Dermis microvascular lymphatic vessel endothelial cell (primary cell): ENCODE results near the gene FCRL3. TPM values are rescaled to one million over a fixed set of nuclear protein-coding genes. Genes with fewer than 3 reads are reported as not detected.
"Not testable (repeated sequence)": the region's sequence is repeated elsewhere in the genome, so short reads cannot be mapped to it uniquely, and the experiment has no call there.

ENCODE experiments used
- DNase-seq, 2 donors: peaks; one replicate each; pipeline versions ENCODE4 v3.0.0 to v3.0.0-alpha.2; 2010; ENCODE audit warnings: low read depth in 2 of 2
- total RNA-seq: library from RNA; depleted of rRNA; stranded (reverse); fragments of >200 nt; gene quantifications from 2 replicates; pipeline ENCODE4 v1.2.1, GENCODE V29; 2014

Gene FCRL3, protein sequence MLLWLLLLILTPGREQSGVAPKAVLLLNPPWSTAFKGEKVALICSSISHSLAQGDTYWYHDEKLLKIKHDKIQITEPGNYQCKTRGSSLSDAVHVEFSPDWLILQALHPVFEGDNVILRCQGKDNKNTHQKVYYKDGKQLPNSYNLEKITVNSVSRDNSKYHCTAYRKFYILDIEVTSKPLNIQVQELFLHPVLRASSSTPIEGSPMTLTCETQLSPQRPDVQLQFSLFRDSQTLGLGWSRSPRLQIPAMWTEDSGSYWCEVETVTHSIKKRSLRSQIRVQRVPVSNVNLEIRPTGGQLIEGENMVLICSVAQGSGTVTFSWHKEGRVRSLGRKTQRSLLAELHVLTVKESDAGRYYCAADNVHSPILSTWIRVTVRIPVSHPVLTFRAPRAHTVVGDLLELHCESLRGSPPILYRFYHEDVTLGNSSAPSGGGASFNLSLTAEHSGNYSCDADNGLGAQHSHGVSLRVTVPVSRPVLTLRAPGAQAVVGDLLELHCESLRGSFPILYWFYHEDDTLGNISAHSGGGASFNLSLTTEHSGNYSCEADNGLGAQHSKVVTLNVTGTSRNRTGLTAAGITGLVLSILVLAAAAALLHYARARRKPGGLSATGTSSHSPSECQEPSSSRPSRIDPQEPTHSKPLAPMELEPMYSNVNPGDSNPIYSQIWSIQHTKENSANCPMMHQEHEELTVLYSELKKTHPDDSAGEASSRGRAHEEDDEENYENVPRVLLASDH
- total RNA-seq, result not detected in 2 replicates

DNA sequence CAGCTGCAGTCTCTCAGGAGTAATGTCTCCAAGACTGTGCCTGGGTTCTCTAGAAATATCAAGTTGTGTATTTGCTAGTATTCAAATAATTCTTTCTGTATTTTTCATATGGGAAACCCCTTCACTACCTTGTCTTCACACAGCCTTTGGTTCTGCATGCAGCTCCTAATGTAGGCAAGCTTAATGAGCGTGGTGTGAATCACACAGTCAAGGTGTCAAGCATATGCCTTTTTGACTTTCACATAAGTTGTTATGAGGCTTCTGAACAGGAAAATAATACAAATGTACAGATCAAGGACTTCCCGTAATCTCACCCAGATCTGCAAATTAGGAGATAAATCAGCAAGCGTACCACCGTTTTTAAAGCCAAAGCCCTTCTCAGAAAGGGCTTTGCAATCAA lies at the start of gene FCRL3:
Gene FCRL3, minus strand, starts transcription at position 38 of the 400 bp plus-strand sequence. CDS start 280 bp downstream, outside the sequence.
- no peak for DNase-seq

DNA sequence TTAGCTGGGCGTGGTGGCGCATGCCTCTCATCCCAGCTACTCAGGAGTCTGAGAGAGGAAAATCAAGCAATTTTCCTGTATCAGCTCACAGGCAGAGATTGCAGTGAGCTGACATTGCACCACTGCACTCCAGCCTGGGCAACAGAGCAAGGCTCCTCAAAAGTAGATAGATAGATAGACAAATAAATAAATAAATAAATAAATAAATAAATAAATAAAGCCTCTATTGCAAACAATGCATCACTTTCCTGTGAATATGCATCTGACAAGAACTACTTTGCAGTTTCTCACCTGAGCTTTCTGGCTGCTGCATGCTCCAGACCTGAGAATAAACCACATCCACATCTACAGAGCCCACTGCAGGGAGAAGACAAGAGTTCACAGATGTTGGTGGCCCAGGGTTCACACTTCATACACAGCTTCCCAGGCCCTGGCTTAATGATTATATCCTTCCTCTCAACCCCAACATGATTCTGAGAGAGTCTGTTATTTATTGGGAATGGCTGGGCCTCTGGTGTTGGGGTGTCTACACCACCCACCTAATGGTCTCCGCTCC lies 47.8 kb upstream of the FCRL3 start:
- DNase-seq, result no peak

DNA sequence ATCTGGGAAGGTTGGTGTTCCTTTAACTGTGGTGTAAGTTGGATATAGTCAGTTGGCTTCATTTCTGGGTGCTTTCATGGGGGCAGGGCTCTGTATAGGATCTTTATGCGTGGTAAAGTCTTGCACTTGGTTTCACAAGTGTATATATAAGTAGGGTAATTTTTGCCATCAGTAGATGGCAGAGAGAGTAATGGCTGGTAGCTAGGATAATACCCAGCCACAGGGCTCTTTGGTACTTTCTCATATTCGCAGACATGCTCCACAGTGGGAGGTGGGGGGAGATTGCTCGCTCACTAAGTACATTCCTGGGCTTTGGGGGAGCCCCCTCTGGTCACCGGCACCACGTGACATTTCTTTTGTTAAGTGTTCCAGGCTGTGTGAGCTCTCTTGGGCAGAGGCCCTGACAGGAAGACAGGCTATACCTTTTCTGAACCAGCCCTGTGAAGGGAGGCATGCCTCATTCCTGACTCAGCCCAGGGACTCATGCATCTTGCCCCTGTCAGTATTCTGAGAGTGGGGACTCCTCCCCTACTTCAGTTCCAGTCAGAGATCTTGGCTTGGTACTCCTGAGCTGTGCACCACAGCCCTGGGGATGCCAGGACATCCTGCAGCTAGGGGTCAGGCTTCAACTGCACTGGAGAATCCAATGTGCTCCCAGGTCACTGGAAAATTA lies 38.8 kb upstream of the FCRL3 start:
- no peak for DNase-seq

DNA sequence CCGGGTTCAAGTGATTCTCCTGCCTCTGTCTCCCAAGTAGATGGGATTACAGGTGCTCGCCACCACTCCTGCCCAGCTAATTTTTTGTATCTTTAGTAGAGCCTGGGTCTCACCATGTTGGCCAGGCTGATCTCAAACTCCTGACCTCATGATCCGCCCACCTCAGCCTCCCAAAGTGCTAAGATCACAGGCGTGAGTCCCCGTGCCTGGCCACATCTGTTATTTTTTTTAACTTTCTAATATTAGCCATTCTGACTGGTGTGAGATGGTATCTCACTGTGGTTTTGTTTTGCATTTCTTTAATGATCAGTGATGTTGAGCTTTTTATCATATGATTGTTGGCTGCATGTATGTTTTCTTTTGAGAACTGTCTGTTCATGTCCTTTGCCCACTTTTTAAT lies 35.4 kb upstream of the FCRL3 start:
- DNase-seq, result not testable (repeated sequence)

DNA sequence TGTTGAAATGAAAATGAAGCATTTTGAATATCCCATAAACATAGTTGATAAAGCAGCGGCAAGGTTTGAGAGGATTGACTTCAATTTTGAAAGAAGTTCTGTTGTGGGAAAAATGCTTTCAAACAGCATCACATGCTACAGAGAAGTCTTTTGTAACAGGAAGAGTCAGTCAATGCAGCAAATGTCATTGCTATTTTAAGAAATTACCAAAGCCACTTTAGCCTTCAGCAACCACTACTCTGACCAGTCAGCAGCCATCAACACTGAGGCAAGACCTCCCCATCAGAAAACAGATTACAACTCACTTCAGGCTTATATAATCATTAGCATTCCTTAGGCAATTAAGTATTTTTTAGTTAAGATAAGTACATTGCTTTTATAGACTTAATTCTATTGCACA lies 33.8 kb upstream of the FCRL3 start:
- DNase-seq, result no peak

DNA sequence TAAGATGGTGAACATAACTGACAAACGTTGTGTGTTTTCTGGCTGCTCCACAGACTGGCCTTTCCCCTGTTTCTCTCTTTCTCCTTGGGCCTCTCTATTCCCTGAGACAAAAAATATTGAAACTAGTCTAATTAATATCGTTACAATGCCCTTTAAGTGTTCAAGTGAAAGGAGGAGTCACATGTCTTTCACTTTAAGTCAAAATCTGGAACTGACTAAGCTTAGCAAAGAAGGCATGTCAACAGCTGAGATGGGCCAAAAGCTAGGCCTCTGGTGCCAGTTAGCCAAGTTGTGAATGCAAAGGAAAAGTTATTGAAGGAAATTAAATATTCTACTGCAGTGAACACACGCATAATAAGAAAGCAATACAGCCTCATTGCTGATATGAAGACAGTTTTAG lies 32.2 kb upstream of the FCRL3 start:
- DNase-seq, result no peak

DNA sequence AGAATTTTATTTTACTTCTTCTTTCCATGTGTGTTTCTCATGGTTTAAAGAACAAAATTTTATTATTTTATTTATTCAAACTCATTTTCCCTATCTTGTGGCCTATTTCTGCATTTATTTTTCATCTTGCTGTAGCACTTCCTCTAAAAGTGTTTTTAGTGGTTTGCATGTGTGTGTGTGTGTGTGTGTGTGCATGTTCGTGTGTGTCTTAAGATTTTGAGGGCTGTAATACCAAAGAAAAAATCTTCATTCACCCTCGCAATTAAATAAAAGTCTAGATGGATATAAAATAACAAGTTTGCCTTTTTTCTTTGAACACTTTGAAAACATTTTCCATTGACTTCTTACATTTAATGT lies 24.6 kb upstream of the FCRL3 start:
- DNase-seq, result no peak

DNA sequence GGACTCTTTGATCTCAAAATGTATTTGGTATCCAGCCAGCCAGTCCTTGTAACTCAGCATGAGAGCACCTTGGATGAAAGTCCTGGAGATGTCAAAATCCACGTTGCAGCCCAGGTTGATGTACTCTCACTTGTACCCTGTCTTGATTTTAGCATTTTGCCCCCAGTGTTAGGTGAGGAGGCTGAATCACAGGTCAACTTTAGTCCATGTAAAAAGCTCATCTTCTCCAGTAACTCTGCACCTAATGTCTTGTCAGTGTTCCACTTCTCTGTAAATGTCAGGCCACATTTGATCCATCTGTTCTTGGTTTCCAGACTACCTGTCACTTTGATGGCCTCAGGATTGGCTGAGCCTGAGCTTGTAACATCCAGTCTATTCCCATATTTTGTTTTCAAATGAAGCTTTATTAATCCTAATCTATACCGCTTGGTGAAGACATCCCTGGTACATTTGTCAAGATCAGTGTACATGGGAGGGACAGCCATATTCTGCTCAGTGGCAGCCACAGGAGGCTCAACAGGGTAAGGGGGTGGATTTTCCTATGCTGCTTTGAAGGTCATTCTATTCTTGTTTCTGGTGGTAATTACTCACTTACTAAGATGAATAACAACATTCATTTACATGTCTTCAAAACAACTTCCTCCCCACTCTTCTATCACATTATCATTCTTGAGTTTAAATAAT lies 24.1 kb upstream of the FCRL3 start:
- no peak for DNase-seq

DNA sequence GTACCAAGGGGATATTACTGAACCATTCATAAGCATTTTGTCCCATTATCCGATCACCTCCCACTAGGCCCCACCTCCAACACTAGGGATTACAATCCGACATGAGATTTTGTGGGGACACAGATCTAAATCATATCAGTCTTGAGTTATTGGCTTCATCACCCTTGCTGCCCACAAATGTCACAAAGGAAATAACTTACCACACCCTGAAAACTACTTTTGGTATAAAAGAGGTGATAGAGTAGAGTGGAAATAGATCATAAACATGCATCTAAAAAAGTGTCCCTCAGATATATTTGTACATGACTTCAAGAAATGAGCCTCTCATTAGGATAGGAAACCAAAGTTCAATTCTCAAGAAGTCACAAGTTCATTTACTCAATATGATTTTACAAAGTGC lies 22.6 kb upstream of the FCRL3 start:
- DNase-seq, result no peak

DNA sequence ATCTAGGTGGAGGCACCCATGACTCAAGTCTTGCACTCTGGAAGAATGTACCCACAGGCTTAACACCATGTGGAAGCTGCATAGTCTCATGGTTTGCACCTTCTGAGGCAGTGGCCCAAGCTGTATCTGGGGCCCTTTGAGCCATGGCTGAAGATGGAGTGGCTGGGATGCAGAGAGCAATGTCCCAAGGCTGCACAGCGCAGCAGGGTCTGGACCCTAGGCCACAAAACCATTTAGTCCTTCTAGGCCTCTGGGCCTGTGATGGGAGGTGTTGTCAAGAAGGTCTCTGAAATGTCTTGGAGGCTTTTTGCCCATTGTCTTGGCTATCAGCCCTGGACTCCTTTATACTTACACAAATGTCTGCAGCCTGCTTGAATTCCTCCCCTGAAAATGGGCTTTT lies 21.4 kb upstream of the FCRL3 start:
- DNase-seq, result no peak

DNA sequence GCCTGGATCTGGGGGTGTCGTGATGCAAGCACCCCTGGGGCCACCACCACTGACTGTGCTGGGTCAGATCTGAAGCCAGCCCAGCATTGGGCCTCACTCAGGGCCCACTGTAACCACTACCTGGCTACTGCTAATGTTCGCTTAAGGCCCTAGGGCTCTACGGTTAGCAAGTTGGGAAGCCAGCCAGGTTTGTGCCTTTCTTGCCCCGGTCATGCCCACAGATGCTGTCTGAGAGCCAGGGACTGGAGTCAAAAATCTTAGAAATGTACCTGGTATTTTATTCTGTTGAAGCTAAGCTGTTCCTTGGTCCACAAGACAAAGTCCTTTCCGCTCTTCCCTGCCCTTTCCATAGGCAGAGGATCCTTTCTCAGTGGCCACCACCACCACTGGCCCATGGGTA lies 15.2 kb upstream of the FCRL3 start:
- DNase-seq, result no peak

DNA sequence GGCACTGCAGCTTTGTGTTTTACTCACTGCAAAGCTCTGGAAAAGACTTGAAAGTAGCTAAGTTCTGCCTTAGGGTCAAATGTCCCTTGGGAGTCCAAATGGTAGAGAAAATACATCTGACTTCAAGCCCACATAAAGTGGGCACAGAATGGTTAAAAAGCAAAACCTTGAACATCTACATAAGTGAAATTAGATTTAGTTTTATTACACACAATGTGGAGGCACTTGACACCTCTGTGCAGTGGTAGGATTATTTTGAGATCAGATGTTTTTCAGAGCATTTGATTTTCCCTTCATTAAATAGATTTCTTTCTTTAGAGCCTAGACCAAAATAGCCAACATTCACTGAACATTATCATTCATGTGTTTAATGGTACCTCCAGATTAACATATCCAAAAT lies 11.2 kb upstream of the FCRL3 start:
- DNase-seq, result no peak

DNA sequence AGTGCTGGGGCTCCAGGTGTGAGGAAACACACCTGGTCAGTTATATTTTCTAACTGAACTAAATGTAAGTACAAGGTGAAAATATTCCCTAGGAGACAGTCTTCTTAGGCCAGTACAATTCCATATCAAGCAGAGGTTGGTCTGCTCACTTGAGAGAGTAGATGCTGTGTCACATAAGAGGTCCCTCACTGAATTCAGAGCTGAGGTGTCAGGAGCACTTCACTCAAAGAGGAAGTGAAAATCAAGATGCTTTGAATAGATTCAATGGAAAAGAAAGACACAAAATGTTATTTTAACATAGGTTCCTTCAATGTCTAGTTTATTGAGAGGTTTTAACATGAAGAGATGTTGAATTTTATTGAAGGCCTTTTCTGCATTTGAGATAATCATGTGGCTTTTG lies 4.3 kb upstream of the FCRL3 start:
- no peak for DNase-seq

DNA sequence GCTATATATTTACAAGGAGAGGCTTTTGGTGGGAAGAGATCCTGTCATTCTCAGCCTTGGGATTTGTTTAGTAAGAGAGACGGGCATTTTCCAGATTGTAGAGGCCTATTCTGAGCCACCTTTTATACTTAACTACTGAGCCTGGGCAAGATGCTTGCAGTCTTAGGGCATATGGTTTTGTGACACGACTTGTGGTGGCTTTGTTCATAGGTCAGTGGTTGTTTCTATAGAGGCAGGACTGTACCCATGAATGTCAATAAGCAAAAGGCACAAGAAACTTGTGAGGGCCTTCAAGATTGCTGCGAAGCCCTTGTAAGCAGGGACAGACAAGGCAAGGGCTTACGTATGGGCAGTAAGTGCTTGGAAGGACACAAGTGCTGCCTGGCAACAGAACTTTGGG lies 3.4 kb upstream of the FCRL3 start:
- no peak for DNase-seq

DNA sequence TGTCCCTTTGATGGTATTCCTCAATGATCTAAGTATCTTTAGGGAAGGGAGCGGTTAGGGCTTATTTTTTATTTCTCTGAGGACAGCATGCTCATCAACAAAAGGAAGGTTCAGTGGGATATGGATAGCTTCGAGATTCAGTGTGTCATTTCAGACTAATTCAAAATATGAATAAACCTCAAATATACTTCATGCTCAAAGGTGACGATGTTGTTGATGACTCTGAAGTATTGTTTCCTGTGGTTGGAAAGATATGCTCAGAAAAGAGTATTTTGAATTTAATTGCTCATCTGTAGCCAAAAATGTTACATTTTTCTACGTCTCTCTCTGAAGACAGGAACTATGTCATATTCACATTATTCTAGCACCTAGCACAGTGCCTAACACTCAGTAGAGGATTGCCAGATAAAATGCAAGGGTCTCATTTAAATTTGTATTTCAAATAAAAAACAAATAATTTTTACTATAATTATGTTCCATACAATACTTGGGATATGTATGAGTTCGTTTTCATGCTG lies 1.8 kb upstream of the FCRL3 start:
- no peak for DNase-seq

DNA sequence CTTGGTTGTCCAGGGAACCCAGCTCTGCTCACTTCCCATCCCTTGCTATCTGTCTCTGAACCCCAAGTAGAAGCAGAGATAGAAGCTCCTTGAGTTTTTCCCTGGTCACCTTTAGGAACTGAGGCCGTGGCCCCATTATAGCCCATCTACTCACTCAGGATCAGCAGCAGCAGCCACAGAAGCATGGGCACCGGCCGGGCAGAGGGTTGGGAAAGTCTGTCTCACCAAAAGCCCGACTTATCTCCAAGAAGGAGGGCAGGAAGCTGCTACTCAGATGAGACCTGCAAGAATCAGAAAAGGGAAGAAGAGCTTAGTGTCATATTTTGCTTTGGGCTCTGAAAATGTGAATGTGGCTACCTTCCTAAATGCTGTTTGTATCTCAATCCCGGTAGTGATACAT lies 264 bp downstream of the FCRL3 start:
- DNase-seq, result no peak

DNA sequence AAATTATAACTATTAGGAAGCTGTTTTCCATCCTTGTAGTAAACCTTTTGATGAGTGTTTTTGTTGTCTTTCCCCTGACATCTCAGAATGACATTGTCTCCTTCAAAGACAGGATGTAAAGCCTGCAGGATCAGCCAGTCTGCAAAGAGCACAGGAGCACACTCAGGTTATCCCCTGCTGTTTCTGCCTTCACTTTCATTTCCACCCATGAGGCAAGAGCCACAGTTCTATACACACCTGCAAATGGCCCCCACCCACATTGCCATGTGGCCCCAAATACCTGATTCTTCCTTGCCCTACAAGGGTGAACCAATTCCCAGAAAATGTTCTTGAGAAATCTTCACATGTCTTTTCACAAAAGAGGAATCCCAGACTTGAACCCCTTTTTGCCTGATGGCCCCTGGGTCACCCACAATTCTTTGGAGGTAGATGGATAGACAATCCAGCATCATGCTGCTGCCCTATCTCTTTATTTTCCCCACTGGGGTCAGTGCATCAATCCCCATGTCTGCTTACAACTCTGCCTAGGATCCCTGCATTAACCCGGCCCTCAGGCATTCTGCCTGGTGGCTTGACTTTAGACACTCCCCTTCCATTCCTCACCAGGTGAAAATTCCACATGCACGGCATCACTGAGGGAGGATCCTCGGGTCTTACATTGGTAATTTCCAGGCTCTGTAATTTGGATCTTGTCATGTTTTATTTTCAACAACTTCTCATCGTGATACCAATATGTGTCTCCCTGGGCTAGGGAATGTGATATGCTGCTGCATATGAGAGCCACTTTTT lies 2.6 kb downstream of the FCRL3 start:
- no peak for DNase-seq

DNA sequence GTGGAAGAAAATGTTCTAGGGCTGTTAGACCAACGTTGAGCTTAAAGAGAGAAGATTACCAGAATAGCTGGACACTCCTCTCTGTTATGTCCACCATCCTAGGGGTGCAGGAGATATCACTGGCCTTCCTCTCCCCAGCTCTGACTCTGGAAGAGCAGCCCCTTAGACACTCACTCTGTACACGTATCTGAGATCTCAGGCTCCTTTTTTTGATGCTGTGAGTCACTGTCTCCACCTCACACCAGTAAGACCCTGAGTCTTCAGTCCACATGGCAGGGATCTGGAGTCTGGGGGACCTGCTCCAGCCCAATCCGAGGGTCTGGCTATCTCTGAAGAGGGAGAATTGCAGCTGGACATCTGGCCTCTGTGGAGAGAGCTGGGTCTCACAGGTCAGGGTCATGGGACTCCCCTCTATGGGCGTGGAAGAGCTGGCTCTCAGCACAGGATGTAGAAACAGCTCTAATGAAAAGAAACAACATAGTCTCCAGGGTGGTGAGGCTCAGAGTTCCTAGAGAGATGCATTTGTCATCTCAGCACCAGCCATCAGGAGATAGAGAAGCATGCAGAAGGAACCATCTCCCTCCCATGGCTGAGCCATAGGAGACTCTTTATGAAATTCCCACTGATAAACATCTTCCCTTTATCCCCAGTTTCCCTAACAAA lies 3.5 kb downstream of the FCRL3 start:
- DNase-seq, result no peak

DNA sequence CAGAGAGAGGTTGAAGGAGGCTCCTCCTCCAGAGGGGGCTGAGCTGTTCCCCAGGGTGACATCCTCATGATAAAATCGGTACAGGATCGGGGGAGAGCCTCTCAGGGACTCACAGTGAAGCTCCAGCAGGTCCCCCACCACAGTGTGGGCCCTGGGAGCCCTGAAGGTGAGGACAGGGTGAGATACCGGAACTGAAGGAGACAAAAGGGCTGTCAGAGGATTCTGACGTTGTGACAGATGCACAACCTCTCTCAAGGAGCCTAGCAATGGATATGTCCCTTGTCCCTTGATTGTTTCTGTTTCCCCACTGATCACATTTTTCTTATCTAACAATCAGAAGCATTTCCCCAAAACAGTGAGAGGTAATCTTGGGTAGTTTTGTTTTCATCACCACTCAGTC lies 5.2 kb downstream of the FCRL3 start:
- no peak for DNase-seq

DNA sequence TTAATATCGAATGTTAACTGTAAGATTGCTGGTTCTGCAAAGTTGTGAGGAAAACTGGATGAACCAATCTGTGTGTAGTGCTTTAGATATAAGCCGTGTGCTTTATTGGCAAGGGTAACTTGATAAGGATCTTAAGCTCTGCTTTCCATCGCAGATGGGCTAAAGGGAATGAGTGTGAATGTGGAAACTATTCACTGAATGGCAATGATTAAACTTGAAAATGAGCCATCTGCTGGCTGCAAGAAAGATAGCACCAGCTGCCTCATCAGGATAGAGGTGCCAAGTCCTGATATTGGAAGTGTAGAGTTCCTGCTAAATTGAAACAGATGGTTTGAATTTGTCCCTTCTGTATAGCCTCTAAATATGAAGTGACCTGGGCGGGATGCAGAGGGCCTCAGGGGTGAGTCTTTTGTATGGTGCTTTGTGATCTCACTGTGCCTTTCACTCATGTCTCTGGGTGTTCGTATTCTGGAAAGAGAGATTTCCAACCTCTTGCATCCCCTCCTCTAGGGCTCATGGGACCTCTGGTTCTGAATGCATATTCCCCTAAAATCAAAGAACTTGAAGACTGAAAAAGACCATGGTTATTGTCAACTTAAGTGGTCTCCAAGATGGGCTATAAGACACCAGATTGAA lies 9.2 kb downstream of the FCRL3 start:
- peak; percentile 5 to 24 for DNase-seq
